Amygdala (tissue), 56 donors: ENCODE results near the gene GMPR2.
"Not testable (repeated sequence)": the region's sequence is repeated elsewhere in the genome, so short reads cannot be mapped to it uniquely, and the experiment has no call there.

Experiments
- DNase-seq, 56 donors: peaks; one replicate each; lab custom pipeline; 2025; lab: John Stamatoyannopoulos, UW

GMPR2 gene

GRCh38 chr14:24226473-24226872 is 6.3 kb upstream of the GMPR2 start:
- no peak for DNase-seq

GRCh38 chr14:24228902-24229301 is 3.8 kb upstream of the GMPR2 start:
- no peak for DNase-seq

GRCh38 chr14:24231263-24232120 is 1.2 kb upstream of the GMPR2 start:
- DNase-seq: peak in 6 of 56 donors; percentile 19 to 75 (median 43)

- DNase-seq: peak; percentile 75 to 100 (median 93)
These were observed 546 bp upstream of the GMPR2 start, which contains the start of gene NEDD8 for GRCh38 chr14:24232121-24232644. Gene NEDD8 (minus strand): TSS chr14:24232367. CDS start chr14:24232267, 100 bp downstream.

GRCh38 chr14:24233538-24233866 is 773 bp downstream of the GMPR2 start:
- DNase-seq: no peak

GRCh38 chr14:24234095-24235005 is 1.6 kb downstream of the GMPR2 start:
- DNase-seq: no peak

- no peak for DNase-seq
These were observed 3.3 kb downstream of the GMPR2 start for GRCh38 chr14:24235804-24236688.

- DNase-seq: no peak
These were observed 4.1 kb downstream of the GMPR2 start for GRCh38 chr14:24236689-24237462.

GRCh38 chr14:24237463-24237955 is 4.8 kb downstream of the GMPR2 start:
- no peak for DNase-seq

- DNase-seq: no peak
These were observed 5.4 kb downstream of the GMPR2 start for GRCh38 chr14:24238123-24238522.

GRCh38 chr14:24238527-24239037 is 5.9 kb downstream of the GMPR2 start:
- no peak for DNase-seq

- no peak for DNase-seq
These were observed 7.6 kb downstream of the GMPR2 start for GRCh38 chr14:24240110-24240918.

- DNase-seq: peak in 39 of 56 donors; percentile 56 to 99 (median 95)
These were observed 9.2 kb downstream of the GMPR2 start for GRCh38 chr14:24241829-24242443.

- DNase-seq: peak in 1 of 56 donors; percentile 37
These were observed 10.7 kb downstream of the GMPR2 start for GRCh38 chr14:24243336-24243836.

- not testable (repeated sequence) for DNase-seq
These were observed 12.6 kb downstream of the GMPR2 start for GRCh38 chr14:24245350-24245749.

- no peak for DNase-seq
These were observed 14.1 kb downstream of the GMPR2 start for GRCh38 chr14:24246765-24247212.

GRCh38 chr14:24247422-24247821 is 14.7 kb downstream of the GMPR2 start:
- no peak for DNase-seq
